Fibroblast of villous mesenchyme (primary cell): ENCODE measurements around the gene RNFT2. TPM values are rescaled to one million over a fixed set of nuclear protein-coding genes. Genes with fewer than 3 reads are reported as not detected.

Experiments used
- DNase-seq: peaks from one replicate; pipeline ENCODE4 v3.0.0-alpha.2; 2010; ENCODE audit warnings: low read depth
- H3K4me3 ChIP-seq: 2 replicates; pipeline ENCODE4 v1.5.1; 2011; ENCODE audit warnings: low read depth, mild to moderate bottlenecking, low read length
- CTCF ChIP-seq: IDR thresholded peaks from 2 replicates; pipeline ENCODE4 v1.5.1; 2012; ENCODE audit warnings: low read depth, mild to moderate bottlenecking, low read length; ENCODE audit not compliant: insufficient read depth
- total RNA-seq: library from RNA; depleted of rRNA; stranded (reverse); fragments of >200 nt; gene quantifications from 2 replicates; pipeline ENCODE4 v1.2.3, GENCODE V29; 2012

Gene RNFT2
- total RNA-seq, 1 donor, result 7.3 TPM

- TF ChIP-seq CTCF, result no peak
- no peak for DNase-seq
- no peak overlapping the region for H3K4me3 ChIP-seq
These were observed 54.3 kb downstream of the RNFT2 start for GRCh38 chr12:116792403-116792802.

GRCh38 chr12:116794725-116795124, 56.6 kb downstream of the RNFT2 start:
- no peak for TF ChIP-seq CTCF
- DNase-seq, result no peak
- H3K4me3 ChIP-seq, result no peak overlapping the region

DNA sequence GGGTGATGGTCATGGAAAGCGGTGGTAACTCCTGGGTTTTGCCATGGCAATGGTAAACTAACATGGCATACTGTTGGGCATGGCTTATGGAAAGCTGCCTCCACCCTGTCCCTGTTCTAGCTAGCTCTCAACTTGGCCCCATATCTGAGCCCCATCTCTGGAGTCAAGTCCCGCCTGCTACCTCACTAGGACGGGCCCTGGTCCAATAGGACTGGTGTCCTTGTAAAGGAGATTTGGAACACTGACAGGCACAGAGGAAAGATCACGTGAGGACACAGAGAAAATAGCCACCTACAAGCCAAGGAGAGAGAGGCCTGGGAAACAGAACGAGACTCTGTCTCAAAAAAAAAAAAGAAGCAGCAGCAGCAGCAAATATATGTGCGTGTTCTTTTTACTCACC, 59.8 kb downstream of the RNFT2 start:
- TF ChIP-seq CTCF, result no peak
- H3K4me3 ChIP-seq, result no peak overlapping the region
- no peak for DNase-seq

- no peak overlapping the region for H3K4me3 ChIP-seq
- TF ChIP-seq CTCF, result no peak
- no peak for DNase-seq
These were observed 60.6 kb downstream of the RNFT2 start for GRCh38 chr12:116798719-116799118.

GRCh38 chr12:116799955-116800354, 61.8 kb downstream of the RNFT2 start:
- TF ChIP-seq CTCF, result no peak

DNA sequence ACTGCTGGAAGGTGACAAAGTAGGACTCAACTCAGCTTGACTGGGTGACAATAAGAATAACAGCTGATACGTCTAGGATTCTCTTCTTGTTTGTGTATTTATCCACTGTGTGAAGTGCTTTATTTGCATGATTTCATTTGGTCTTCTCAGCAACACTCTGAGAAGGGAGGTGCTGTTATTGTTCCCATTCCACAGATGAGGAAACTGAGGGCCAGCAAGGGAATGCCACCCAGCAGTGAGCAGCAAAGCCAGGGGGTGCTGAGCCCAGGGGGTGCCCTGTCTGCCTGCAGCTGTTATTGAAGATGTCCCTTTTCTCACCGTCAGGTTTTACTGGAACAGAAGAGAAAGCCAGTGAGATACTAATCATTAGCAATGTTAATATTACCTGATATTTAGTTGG, 62.8 kb downstream of the RNFT2 start:
- TF ChIP-seq CTCF, result no peak
- no peak overlapping the region for H3K4me3 ChIP-seq
- no peak for DNase-seq

More at GRCh38 chr12:116799955-116800354, 61.8 kb downstream of the RNFT2 start:
- H3K4me3 ChIP-seq, result no peak overlapping the region
- DNase-seq, result no peak

- DNase-seq, result no peak
- no peak overlapping the region for H3K4me3 ChIP-seq
- TF ChIP-seq CTCF, result no peak
These were observed 63.9 kb downstream of the RNFT2 start for GRCh38 chr12:116802018-116802417.
